HepG2 (cell line): Measurements from ENCODE around the gene NDUFA8. TPM values are rescaled to one million over a fixed set of nuclear protein-coding genes. Genes with fewer than 3 reads are reported as not detected.

Experiments used
- ATAC-seq: fragments of 200-7000 bp; cut with Tn5 transposase; 3 replicates; pipeline ENCODE4 v1.9.1; 2020; ENCODE audit warnings: mild to moderate bottlenecking, moderate library complexity
- BruUV-seq: library from RNA; stranded (reverse); fragments of 400-500 nt; replicated peaks from 2 replicates; lab custom pipeline; 2021; lab: Mats Ljungman, UMichigan
- CTCF ChIA-PET: fragments of 300-600 bp; formaldehyde crosslinking; extraction: SDS; loops from one replicate; lab custom pipeline; 2021; ENCODE audit warnings: low total read pairs, inconsistent platforms, low intra/inter-chr PET ratio; lab: Yijun Ruan, JAX
- POLR2A ChIA-PET: fragments of 350-600 bp; sonication (Branson Sonifier 250); formaldehyde crosslinking; loops from one replicate; lab custom pipeline; 2020; ENCODE audit warnings: antibody characterized with exemption, inconsistent platforms; lab: Yijun Ruan, JAX
- DNase-seq: peaks from one replicate; pipeline ENCODE4 v3.0.0-alpha.2; 2015; ENCODE audit warnings: low spot score
- FAIRE-seq: peaks from 3 replicates; lab custom pipeline; 2011; peaks lifted over from hg19 to GRCh38; lab: Jason Lieb, UNC
- H2AFZ ChIP-seq: one replicate; pipeline ENCODE4 v1.6.1; 2011; ENCODE audit warnings: low read length, inconsistent platforms
- H3K27ac ChIP-seq: fragments of 300-600 bp; 3 replicates; pipeline ENCODE4 v1.8.0; 2011; ENCODE audit warnings: mixed run types, mild to moderate bottlenecking, mixed read lengths, low read length, inconsistent platforms; ENCODE audit not compliant: insufficient read depth; ENCODE audit errors: extremely low read length
- H3K27me3 ChIP-seq, 2 experiments: fragments of 200-600 bp in 1 of 2; 2 replicates in 1 of 2; 3 replicates in 1 of 2; pipeline versions ENCODE4 v1.6.0 to v1.8.0; 2011; ENCODE audit warnings: low read length in 2 of 2, mild to moderate bottlenecking in 2 of 2, moderate library complexity in 2 of 2, inconsistent platforms in 1 of 2; ENCODE audit not compliant: insufficient read depth in 2 of 2, control insufficient read depth in 1 of 2
- H3K36me3 ChIP-seq, 2 experiments: fragments of 200-600 bp in 1 of 2; replicated peaks in 1 of 2; 2 replicates in 1 of 2; 3 replicates in 1 of 2; pipeline versions ENCODE4 v1.5.1 to v1.8.0; 2011; ENCODE audit warnings: low read length in 2 of 2, inconsistent platforms in 1 of 2; ENCODE audit not compliant: insufficient read depth in 2 of 2, control insufficient read depth in 1 of 2
- H3K4me1 ChIP-seq: 2 replicates; pipeline ENCODE4 v1.5.1; 2012; ENCODE audit warnings: low read length, inconsistent platforms; ENCODE audit not compliant: insufficient read depth
- H3K4me2 ChIP-seq: 2 replicates; pipeline ENCODE4 v1.6.0; 2011; ENCODE audit warnings: low read depth, low read length, inconsistent platforms
- H3K4me3 ChIP-seq, 3 experiments: fragments of 200-600 bp in 1 of 3; sonication (generic), shearing (Covaris generic) in 1 of 3; replicated peaks in 1 of 3; 2 replicates each; pipeline ENCODE4 v1.5.1; 2011 to 2016; ENCODE audit warnings: low read length in 3 of 3, inconsistent platforms in 2 of 3, low read depth in 2 of 3, mild to moderate bottlenecking in 2 of 3, control low read depth in 1 of 3, mixed read lengths in 1 of 3; ENCODE audit not compliant: insufficient read depth in 1 of 3
- H3K79me2 ChIP-seq: one replicate; pipeline ENCODE4 v1.6.1; 2011; ENCODE audit warnings: low read length, inconsistent platforms; ENCODE audit not compliant: insufficient read depth
- H3K9ac ChIP-seq: 2 replicates; pipeline ENCODE4 v1.6.0; 2011; ENCODE audit warnings: mild to moderate bottlenecking, low read depth, low read length, inconsistent platforms; ENCODE audit not compliant: insufficient read depth
- H3K9me3 ChIP-seq: 2 replicates; pipeline ENCODE4 v1.5.1; 2012; ENCODE audit warnings: mild to moderate bottlenecking, low read length
- H4K20me1 ChIP-seq: 2 replicates; pipeline ENCODE4 v1.6.0; 2011; ENCODE audit warnings: inconsistent platforms, mild to moderate bottlenecking, low read length, moderate library complexity; ENCODE audit not compliant: insufficient read depth
- HNRNPL ChIP-seq: fragments of 200-400 bp; formaldehyde crosslinking; IDR thresholded peaks from 2 replicates; pipeline ENCODE4 v1.6.1; 2017; ENCODE audit warnings: mild to moderate bottlenecking, low read depth, low read length
- NFKB2 ChIP-seq: sonication (generic); formaldehyde crosslinking; IDR thresholded peaks from 2 replicates; pipeline ENCODE4 v1.4.0; 2020; ENCODE audit warnings: missing genetic modification reagents, borderline replicate concordance
- STAG1 ChIP-seq: sonication (generic); formaldehyde crosslinking; IDR thresholded peaks from 2 replicates; pipeline ENCODE4 v1.4.0; 2020; ENCODE audit warnings: missing genetic modification reagents
- ZBTB44 ChIP-seq: sonication (generic); formaldehyde crosslinking; IDR thresholded peaks from 2 replicates; pipeline ENCODE4 v1.4.0; 2020; ENCODE audit warnings: missing genetic modification reagents
- WGBS: methylation state at CpG from one replicate; pipeline ENCODE4 v1.1.6; 2017; ENCODE audit warnings: low lambda C conversion rate; 5-methylcytosine and 5-hydroxymethylcytosine counted together
- in situ Hi-C: cut with HindIII; loops from 2 replicates; pipeline ENCODE4 v1.10.0; 2017; ENCODE audit warnings: low pct_unique_long_range_greater_than_20kb; ENCODE audit not compliant: extremely low pct_ligation_motif_present
- intact Hi-C: fragments of 100-400 bp; cut with micrococcal nuclease; formaldehyde crosslinking; loops from one replicate; pipeline ENCODE4 v1.10.0; 2022; ENCODE audit not compliant: unreplicated experiment
- polyA plus RNA-seq, 8 experiments: library from polyadenylated mRNA; depleted of rRNA in 3 of 8; stranded (reverse) in 7 of 8; unstranded in 1 of 8; fragments of >200 nt; fragmentation: Illumina TruSeq in 4 of 8; extraction: Trizol in 4 of 8; gene quantifications; 2 replicates each; pipeline versions ENCODE4 v1.2.1 to v1.2.3, GENCODE V29; 2011 to 2016; ENCODE audit warnings: low read depth in 4 of 8, missing spikeins in 1 of 8, mixed read lengths in 1 of 8; ENCODE audit not compliant: insufficient read depth in 1 of 8
- total RNA-seq, 5 experiments: library from RNA; depleted of rRNA; stranded (reverse); fragments of >200 nt; fragmentation: Illumina TruSeq; extraction: Trizol; gene quantifications; 2 replicates each; pipeline ENCODE4 v1.2.3, GENCODE V29; 2016; ENCODE audit warnings: low read depth in 1 of 5
- TF ChIP-seq, protein P1 (sequence below): sonication (generic); formaldehyde crosslinking; IDR thresholded peaks from 2 replicates; pipeline ENCODE4 v1.5.0; 2020; ENCODE audit warnings: mild to moderate bottlenecking, missing genetic modification reagents, moderate library complexity

NDUFA8 gene
- total and polyA plus RNA-seq, 2 of the 13 experiments (the other 11 are each of a cell fraction or from before 2014, with no cell fraction given) = 68.6 to 71.7 TPM

GRCh38 chr9:122127396-122127798 lies 32.2 kb downstream of the NDUFA8 start:
- ATAC-seq (no peak), DNase-seq (no peak), FAIRE-seq (no peak)
- Histone ChIP-seq H3K36me3 (no peaks in the 10 kb centered on the region), H3K79me2 (no peaks in the 10 kb centered on the region), H4K20me1 (no peaks in the 10 kb centered on the region), H3K27ac (no peak overlapping the region), H3K4me1 (peaks cover 33% of the 10 kb centered on the region), H2AFZ (no peak overlapping the region), H3K4me2 (no peak overlapping the region), H3K9ac (no peak overlapping the region), H3K27me3 (peaks cover 0 to 20% of the 10 kb centered on the region in 2 experiments; a peak in 1 of 5 replicates), H3K9me3 (no peaks in the 10 kb centered on the region), H3K4me3 (no peak overlapping the region)
- in situ Hi-C loops (loop anchor here (10.0 kb wide), 1 partner anchor 327 kb away; no protein-coding TSS in a partner anchor), intact Hi-C loops (no loop called here)
- TF ChIP-seq ZBTB44 (CRISPR knock-in tag) = no peak
- TF ChIP-seq STAG1 = peak; percentile 38; the same call in 1 of the 2 replicates
- TF ChIP-seq HNRNPL = 0 out of 2 replicates have a peak, but pooled peaks have one; percentile 48
- TF ChIP-seq NFKB2 (CRISPR knock-in tag) = no peak
- TF ChIP-seq, protein P1, sequence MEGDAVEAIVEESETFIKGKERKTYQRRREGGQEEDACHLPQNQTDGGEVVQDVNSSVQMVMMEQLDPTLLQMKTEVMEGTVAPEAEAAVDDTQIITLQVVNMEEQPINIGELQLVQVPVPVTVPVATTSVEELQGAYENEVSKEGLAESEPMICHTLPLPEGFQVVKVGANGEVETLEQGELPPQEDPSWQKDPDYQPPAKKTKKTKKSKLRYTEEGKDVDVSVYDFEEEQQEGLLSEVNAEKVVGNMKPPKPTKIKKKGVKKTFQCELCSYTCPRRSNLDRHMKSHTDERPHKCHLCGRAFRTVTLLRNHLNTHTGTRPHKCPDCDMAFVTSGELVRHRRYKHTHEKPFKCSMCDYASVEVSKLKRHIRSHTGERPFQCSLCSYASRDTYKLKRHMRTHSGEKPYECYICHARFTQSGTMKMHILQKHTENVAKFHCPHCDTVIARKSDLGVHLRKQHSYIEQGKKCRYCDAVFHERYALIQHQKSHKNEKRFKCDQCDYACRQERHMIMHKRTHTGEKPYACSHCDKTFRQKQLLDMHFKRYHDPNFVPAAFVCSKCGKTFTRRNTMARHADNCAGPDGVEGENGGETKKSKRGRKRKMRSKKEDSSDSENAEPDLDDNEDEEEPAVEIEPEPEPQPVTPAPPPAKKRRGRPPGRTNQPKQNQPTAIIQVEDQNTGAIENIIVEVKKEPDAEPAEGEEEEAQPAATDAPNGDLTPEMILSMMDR (CRISPR knock-in tag) = peak; percentile 51; the same call in 1 of the 2 replicates
- BruUV-seq = no TSS peak
- POLR2A ChIA-PET = no interaction called here
- 40% methylated on average over 1 of the region's 10 CpGs for WGBS
- CTCF ChIA-PET = interaction anchor here (0.9 kb wide), 1 partner anchor 223 kb away, joined by 4 read pairs; no protein-coding TSS in a partner anchor
